GM19238 (cell line): ENCODE measurements around the gene PRKCB.
"Not testable (repeated sequence)": the region's sequence is repeated elsewhere in the genome, so short reads cannot be mapped to it uniquely, and the experiment has no call there.

Source experiments
- DNase-seq: peaks from one replicate; pipeline ENCODE4 v3.0.0; 2011; ENCODE audit warnings: low spot score; ENCODE audit not compliant: insufficient read length

The PRKCB gene

DNA sequence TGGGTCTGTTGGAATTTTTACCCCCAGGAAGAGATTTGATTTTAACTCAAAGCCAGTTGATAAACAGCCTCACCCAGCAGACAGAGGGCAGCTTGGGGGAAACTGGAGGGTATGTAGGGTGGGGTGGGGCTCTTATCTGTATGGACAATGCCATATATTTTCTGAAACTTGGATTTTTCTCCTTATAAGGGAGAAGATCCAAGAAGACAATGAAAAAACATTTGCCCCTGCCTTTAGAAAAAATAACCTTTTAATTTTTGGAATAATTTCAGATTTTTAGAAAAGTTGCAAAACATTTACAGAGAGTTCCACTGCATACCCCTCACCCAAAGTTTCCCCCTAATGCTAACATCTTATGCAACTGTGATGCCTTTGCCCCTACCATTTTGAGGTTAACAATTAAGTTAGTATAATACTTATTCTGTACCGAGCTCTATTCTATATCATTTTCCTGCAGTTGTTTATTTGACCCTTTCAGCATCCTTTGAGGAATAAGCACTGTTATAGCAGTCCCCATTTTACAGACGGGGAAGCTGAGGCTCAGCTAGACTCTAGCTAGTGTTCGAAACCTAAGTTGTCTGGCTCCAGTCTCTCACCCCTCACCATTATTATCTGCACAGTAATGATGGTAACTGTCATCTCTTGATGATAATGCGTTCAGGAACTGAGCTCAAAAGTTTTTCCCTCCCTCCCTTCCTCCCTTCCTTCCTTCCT is 66.4 kb downstream of the PRKCB start:
- DNase-seq: no peak

DNA sequence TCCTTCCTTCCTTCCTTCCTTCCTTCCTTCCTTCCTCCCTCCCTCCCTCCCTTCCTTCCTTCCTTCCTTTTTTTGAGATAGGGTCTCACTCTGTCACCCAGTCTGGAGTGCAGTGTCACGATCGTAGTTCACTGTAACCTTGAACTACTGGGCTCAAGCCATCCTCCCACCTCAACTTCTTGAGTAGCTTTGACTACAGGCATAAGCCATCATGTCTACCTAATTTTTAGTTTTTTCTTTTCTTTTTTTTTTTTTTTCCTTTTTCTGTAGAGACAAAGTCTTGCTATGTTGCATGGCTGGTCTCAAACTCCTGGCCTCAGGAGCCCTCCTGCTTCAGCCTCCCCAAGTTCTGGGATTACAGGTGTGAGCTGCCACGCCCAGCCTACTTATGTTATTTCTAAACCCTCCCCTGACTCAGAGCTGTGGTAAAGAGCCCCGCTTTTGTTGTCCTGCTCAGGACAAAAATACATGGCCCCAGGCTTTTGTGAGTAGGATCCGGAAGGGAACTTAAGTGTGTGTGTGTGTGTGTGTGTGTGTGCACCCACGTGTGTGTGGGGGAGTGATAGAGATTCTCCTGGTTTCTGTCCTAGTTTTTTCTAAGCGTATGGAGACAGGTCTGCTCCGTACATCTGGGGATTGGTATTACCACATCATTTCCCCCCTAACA is 67.1 kb downstream of the PRKCB start:
- DNase-seq: no peak

DNA sequence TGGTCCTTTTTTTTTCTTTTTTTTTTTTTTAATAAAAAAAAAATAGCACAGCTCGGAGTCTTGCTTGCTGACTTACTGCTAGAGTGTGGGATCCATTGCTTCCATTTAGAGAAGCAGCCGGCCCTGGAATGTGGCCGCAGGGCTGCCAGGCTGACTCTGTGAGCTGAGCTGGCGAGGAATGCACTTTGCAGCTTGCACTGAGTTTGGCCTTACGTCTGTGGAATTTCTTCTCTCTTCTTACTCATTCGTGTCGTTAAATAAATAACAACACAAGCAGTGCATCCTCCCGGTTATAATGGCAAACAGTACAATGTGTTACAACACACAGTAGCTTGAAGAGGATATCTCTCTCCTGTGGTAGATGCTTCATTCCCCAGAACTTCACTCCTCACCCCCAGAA is 69.2 kb downstream of the PRKCB start:
- DNase-seq: no peak

DNA sequence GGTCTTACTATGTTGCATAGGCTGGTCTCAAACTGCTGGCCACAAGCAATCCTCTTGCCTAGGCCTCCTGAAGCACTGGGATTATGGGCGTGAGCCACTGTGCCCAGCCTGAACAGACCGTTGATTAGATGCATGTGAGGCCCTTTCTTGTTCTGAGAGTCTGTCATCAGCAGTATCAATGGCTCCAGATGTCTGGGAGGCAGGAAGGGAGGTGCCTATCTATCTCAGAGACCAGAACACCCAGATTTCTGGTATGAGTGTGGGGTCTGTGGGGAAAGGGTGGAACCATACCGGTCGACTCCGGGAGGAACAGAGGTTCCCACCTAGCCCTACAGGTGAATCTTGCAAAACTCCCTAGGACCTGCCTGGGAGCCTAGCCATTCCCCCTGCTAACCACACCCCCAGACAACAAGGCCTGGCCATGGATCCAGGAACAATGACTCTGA is 71.7 kb downstream of the PRKCB start:
- DNase-seq: no peak

DNA sequence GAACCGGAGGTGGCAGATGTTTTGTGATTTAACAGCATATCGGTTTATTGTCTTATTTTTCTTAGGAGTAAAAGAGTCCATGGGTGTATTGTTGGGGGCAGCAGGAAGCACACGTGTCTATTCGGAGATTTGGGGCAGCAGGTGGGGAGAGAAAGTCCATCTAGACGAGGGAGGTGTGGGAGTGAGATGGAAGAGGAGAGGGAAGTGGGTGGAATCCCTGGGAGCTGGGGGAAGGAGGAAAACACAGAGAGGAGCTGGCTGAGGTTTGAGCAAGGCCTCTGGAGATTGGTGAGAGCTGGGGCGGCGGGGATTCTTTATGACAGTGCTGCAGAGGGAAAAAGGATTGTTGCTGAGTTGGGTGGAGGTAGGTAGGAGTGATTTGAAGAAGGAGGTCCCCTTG is 72.1 kb downstream of the PRKCB start:
- DNase-seq: no peak

DNA sequence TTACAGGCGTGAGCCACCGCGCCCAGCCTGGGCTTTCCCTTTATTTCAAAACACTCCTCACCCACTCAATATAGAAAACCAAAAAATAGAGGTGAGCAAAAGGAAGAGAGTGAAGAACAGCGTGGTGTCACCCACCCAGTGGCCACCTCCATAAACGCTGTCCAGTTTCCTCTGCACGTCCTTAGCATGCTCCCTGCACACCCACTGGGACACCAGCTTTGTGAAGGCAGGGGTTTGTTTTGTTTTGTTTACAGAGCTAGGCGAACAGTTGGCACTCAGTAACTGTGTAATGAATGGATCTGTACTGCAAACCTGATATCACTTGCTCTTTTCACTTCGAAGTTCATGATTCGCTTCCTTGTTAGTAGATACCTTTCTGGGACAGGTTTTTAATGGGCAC is 73.0 kb downstream of the PRKCB start:
- DNase-seq: no peak

DNA sequence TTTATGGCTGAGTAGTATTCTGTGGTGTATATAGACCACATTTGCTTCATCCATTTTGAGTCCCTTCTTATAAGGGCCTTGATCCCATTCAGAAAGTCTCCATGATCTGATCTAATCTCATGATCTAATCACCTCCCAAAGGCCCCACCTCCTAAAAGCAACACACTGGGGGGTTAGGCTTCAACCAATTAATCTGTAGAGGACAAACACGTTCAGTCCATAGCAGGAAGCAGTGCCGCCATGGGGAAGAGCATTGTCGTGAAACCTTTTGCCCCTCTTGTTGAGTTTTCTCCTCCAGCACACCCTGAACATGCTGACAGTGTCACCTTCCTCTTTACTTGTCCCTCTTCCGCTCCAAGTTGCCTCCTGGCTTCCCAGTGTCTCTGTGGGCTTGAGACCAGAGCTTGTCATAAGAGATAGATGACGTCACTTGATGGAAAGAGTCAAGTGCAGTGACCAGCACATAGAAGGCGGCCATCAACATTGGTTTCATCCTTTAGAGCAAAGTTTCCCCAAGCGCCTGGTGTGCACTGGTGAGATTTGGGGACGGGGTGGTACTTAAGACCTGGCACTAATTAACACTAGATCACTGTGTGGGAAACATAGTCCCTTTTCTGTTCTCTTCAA is 74.1 kb downstream of the PRKCB start:
- no peak for DNase-seq

DNA sequence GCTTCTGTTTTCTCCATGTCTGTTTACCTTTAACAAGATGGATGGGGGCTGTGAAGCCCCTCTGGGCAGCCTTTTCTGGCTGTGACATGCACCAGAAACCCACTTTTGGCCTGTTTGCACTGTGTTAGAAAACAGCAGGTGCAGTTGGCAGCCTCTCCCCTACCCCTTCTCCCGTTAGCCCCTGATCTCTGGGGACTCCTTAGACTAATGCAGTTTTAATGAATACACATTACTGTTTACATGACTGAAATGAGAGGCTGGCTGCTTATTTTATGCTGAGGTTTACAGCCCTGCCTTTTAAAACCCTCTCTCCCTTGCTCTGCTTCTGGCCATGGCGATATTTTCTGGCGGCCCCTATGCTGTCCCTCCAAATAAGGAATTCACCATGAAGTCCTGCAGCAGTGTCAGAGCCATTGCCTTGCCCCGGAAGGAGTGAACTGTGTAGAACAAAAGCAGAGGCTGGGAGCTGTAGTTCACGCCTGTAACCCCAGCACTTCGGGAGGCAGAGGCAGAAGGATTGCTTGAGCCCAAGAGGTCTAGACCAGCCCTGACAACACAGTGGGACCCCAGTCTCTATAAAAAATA is 79.3 kb downstream of the PRKCB start:
- DNase-seq: no peak

DNA sequence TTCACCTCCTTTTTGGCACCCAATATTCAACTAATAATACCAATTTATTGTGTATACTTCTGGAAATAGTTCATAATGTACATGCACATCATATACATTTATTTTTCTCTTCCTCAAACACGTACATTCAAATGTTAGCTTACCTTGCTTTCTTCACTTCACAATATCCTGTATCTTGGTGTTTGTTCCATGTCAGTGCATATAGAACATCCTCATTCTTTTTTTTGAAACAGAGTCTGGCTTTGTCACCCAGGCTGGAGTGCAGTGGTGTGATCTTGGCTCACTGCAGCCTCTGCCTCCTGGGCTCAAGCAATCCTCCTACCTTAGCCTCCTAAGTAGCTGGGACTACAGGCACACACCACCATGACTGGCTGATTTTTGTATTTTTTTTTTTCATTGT is 80.8 kb downstream of the PRKCB start:
- not testable (repeated sequence) for DNase-seq

DNA sequence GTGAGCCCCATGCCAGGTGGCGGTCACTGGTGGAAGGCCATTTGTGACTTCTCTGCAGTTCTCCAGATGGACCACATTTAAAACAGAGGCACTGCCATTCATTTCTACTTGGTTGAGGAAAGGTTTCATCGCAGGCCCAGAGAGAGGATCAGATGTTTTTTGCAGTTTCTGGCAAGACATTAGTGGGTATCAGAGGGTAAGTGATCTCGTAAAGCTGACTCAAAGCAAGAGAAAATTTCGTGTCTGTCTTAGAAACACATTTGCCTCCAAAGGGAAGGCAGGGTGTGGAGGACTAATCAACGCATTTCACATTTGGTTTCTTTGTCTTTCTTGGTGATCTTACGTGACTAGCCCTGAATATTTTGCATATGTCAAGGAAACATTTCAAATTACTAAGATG is 81.8 kb downstream of the PRKCB start:
- peak; percentile 19 for DNase-seq

DNA sequence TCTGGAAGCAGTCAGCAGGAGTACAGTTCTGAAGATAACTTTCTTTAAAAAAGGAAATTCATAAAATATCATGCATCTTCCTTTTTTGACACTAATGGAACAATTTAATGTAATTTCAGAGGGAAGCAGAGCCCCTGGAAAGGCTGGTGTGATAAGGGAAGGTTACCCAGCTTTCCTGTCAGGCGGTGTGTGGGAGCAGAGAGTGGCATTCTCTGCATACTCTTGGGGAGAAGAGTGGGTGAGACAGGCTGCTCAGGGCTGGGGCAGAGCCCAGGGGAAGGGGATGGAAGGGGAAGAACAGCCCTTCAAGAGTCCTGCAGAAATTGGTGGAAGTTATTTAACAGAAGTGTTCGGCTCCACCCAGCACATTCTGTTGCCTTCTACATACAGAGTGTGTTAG is 84.7 kb downstream of the PRKCB start:
- no peak for DNase-seq

DNA sequence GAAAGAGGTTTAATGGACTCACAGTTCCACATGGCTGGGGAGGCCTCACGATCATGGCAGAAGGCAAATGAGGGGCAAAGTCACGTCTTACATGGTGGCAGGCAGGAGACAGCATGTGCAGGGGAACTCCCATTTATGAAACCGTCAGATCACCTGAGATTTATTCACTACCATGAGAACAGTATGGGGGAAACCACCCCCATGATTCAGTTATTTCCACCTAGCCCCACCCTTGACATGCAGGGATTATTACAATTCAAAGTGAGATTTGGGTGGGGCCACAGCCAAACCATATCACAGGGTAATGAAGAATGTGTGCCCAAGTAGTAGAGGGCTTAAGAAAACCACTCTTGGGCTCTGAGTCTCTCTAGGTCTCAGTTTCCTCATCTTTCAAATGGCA is 85.1 kb downstream of the PRKCB start:
- DNase-seq: no peak

DNA sequence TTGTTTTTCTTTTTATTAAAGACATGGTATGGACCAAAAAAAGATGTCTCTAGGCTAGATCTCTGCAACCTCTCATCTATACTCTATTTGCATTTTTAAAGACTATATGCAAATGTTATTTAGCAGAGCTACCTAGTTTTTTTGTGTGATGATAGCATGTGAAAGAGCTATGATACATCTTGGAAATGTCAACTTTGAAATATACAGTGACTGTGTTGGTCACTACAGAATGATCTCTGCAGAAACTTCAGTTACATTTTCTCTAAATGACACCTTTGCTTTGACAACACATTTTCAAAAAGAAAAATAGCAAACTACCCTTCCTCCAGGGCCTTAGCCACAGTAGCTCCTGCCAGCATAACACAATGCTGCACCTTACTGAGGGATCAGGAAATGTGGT is 86.6 kb downstream of the PRKCB start:
- DNase-seq: no peak

DNA sequence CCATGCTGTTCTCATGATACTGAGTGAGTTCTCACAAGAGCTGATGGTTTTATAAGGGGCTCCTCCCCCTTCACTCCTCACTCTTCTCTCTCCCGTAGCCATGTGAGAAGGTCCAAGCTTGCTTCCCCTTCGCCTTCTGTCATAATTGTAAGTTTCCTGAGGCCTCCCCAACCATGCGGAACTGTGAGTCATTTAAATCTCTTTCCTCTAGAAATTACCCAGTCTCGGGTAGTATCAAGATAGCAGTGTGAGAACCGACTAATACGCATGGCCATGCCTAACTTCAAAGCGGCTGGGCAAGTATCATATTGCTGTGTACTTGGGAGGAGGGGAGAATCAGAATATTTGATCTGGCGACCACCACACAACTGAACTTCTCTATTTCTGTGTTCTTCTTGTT is 88.3 kb downstream of the PRKCB start:
- no peak for DNase-seq

DNA sequence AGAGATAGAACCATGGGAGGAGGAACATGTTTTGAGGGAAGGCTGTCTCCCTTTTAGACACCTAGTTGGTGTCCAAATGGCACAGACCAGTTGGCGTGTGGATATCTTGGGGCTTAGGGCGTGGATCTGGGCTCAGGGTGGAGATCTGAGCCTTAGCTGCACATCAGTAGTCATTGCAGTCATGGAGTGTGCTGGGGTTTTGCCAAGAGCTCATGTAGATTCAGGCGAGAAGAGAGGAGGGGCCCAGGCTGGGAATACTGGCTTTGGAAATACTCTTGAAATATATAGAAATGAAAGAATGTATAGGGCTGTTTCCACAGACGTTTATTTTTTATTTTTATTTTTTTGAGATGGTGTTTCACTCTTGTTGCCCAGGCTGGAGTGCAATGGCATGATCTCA is 92.0 kb downstream of the PRKCB start:
- no peak for DNase-seq

DNA sequence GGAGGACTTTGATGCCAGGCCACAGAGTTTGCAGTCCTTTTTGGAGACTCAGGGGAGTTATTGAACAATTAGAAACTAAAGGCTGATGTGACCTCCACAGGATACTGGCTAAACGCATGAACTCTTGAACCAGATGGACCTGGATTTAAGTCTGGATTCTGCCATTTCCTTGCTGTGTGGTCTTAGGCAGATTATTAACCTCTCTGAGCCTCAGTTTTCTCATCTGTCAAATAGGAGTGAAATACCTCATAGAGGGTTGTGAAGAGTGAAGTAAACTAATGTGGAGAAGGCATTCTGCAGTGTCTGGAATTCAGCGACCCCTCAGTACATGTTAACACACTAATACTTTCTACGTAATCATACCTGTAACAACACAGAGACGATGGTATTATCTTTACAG is 93.5 kb downstream of the PRKCB start:
- no peak for DNase-seq

DNA sequence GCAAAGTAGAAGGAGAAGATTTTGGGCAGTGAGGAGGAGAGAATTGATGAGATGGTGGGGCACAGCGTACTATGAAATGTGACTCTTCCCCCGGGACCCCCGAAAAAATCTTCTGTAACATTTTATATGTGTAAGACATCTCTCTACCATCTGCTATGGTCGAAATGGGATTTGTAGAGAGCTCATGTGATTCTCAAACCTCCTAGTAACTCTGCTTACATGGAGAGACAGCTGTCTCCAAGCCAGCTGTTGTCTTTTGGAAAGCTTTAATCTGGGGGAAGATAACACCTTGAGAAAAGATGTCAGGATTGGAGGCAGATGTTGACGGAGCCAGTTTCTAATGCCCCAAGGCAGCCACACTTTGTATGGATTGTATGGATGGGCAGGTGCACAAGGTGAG is 94.1 kb downstream of the PRKCB start:
- DNase-seq: no peak

DNA sequence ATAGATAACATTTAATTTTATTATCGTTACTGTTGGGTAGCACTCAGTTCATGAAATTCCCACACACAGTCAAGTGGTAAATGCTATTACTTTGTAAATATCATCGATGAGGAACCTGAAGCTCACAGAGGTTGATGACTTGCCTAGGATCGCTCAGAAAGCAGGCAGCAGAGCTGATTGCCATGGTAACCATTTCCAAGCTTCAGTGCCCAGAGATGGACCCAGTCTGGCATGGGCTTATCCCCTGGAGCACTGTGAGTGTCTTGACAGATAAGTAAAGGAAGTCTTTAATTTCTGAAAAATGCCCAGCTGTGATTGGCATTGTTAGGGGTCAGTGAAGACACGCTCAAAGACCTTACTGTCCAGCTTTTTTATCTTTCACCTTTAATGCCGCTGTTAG is 95.0 kb downstream of the PRKCB start:
- no peak for DNase-seq

DNA sequence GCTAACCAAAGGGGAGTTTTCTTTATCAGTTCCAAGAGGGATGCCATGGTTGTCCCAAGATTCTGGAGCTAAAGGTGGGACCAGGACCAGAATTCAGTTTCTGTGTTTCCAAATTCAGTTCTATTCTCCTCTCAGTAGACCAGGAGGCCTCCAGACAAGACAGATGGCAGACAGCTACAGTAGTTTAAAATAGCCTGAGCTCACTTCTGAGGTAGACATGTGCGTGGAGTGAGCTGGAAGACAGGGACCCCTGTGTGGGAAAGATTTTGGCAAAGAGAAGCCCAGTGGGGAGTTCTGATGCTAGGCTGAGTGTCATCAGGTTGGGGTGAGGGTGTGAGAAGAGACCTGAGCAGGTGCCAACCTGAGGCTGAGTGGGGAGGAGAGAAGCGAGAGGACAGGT is 95.4 kb downstream of the PRKCB start:
- no peak for DNase-seq

DNA sequence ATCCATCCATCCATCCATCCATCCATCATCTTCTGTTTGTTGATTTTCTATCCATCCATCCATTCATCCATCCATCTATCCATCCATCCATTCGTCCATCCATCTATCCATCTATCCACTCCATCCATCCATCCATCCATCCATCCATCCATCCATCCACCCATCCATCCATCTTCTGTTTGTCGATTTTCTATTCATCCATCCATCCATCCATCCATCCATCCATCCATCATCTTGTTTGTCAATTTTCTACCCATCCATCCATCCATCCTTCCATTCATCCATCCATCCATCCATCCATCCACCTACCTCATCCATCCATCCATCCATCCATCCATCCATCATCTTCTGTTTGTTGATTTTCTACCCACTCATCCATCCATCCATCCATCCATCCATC is 97.9 kb downstream of the PRKCB start:
- DNase-seq: not testable (repeated sequence)

DNA sequence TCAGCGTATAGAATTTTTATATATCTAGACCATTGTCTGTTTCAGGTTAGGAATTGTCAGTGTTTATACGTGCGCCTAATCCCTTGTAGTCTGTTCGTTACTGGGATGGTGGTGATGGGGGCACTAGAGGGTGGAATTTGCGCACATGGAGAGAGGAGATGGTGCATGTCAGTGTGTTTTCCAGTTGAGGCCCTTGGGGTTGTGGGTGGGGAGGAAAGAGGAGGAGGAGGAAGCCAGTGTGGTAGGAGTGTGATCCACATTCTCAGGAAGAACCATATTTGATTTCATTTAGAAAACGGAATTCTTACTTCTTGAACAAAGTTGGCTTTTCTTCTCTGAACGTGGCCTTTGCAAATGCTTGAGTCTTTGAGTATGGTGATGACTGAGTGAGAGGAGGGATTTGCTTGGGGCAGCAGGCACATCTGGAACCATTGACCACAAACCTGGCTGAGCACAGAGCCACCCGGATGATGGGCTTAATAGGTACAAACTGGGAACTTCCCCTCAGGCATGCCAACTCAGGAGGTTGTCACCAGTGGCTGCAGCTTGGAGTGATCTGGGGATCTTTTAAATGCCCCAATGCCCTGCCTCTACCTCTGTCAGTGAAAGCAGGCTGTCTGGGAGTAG is 98.9 kb downstream of the PRKCB start:
- DNase-seq: no peak

DNA sequence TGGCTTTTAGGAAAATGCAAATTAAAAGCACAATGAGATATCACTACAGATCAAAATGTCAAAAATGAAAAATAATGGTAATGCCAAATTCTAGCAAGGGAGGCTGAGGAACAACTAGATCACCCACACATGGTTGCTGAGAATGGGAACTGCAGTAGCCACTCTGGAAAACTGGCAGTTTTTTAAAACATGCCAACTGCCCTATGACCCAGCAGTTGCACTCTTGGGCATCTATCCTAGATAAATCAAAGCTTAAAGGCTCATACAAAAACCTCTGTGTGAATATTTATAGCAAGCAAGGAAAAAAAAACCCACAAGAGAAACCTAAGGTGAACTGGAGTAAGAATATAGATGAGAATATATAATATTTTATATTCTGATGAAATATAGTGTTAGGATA is 104.3 kb downstream of the PRKCB start:
- DNase-seq: no peak
